HepG2 (cell line): Measurements from ENCODE around the gene PRM2. TPM values are rescaled to one million over a fixed set of nuclear protein-coding genes. Genes with fewer than 3 reads are reported as not detected.

ENCODE experiments used
- HMG20B ChIP-seq: conservative IDR thresholded peaks from 2 replicates; pipeline ENCODE4 v1.6.1; 2016; ENCODE audit warnings: missing genetic modification reagents, missing compliant biosample characterization
- HMGXB4 ChIP-seq, 2 experiments: sonication (generic) in 1 of 2; formaldehyde crosslinking in 1 of 2; IDR thresholded peaks; 2 replicates each; pipeline versions ENCODE4 v1.4.0 to v1.6.1; 2018 to 2020; ENCODE audit warnings: missing genetic modification reagents in 2 of 2, borderline replicate concordance in 1 of 2, low read depth in 1 of 2, mild to moderate bottlenecking in 1 of 2, missing biosample characterization in 1 of 2
- MTA1 ChIP-seq: sonication (generic); formaldehyde crosslinking; IDR thresholded peaks from 2 replicates; pipeline ENCODE4 v1.4.0; 2020; ENCODE audit warnings: missing genetic modification reagents, mild to moderate bottlenecking, borderline replicate concordance
- MXI1 ChIP-seq: IDR thresholded peaks from 3 replicates; pipeline ENCODE4 v1.6.1; 2012; ENCODE audit warnings: low read depth, low read length, inconsistent platforms, borderline replicate concordance
- NCOA1 ChIP-seq: sonication (generic); formaldehyde crosslinking; IDR thresholded peaks from 2 replicates; pipeline ENCODE4 v1.9.0; 2021; ENCODE audit warnings: missing genetic modification reagents
- RBAK ChIP-seq: sonication (generic); formaldehyde crosslinking; IDR thresholded peaks from 2 replicates; pipeline ENCODE4 v1.5.1; 2020; ENCODE audit warnings: mild to moderate bottlenecking, missing genetic modification reagents
- SOX13 ChIP-seq, 3 experiments: fragments of 450-650 bp in 1 of 3; sonication (generic) in 1 of 3; formaldehyde crosslinking in 1 of 3; IDR thresholded peaks in 2 of 3; conservative IDR thresholded peaks in 1 of 3; 2 replicates each; pipeline versions ENCODE4 v1.5.0 to v1.6.1; 2016 to 2020; ENCODE audit warnings: antibody characterized with exemption in 1 of 3, mild to moderate bottlenecking in 1 of 3, missing compliant biosample characterization in 1 of 3, missing genetic modification reagents in 1 of 3, moderate library complexity in 1 of 3
- TBP ChIP-seq: sonication (generic); formaldehyde crosslinking; IDR thresholded peaks from 2 replicates; pipeline ENCODE4 v1.5.0; 2020; ENCODE audit warnings: missing genetic modification reagents
- ZBTB1 ChIP-seq: sonication (generic); formaldehyde crosslinking; IDR thresholded peaks from 2 replicates; pipeline ENCODE4 v1.4.0; 2020; ENCODE audit warnings: missing genetic modification reagents, borderline replicate concordance
- ZFP62 ChIP-seq: sonication (generic); formaldehyde crosslinking; IDR thresholded peaks from 2 replicates; pipeline ENCODE4 v1.4.0; 2020; ENCODE audit warnings: missing genetic modification reagents
- ZNF143 ChIP-seq: sonication (generic); formaldehyde crosslinking; IDR thresholded peaks from 2 replicates; pipeline ENCODE4 v1.4.0; 2020; ENCODE audit warnings: missing genetic modification reagents
- ZNF331 ChIP-seq: sonication (generic); formaldehyde crosslinking; IDR thresholded peaks from 2 replicates; pipeline ENCODE4 v1.4.0; 2020; ENCODE audit warnings: missing genetic modification reagents
- ZNF577 ChIP-seq: sonication (generic); formaldehyde crosslinking; IDR thresholded peaks from 2 replicates; pipeline ENCODE4 v1.4.0; 2020; ENCODE audit warnings: mild to moderate bottlenecking, low read depth, missing genetic modification reagents, borderline replicate concordance
- ZNF629 ChIP-seq: sonication (generic); formaldehyde crosslinking; conservative IDR thresholded peaks from 2 replicates; pipeline ENCODE4 v1.5.0; 2020; ENCODE audit warnings: missing genetic modification reagents
- ZNF800 ChIP-seq: sonication (generic); formaldehyde crosslinking; IDR thresholded peaks from 2 replicates; pipeline ENCODE4 v1.4.0; 2020; ENCODE audit warnings: missing genetic modification reagents
- ZSCAN25 ChIP-seq: sonication (generic); formaldehyde crosslinking; IDR thresholded peaks from 2 replicates; pipeline ENCODE4 v1.8.0; 2022; ENCODE audit warnings: mild to moderate bottlenecking, missing genetic modification reagents
- ZSCAN30 ChIP-seq: sonication (generic); formaldehyde crosslinking; IDR thresholded peaks from 2 replicates; pipeline ENCODE4 v1.5.0; 2020; ENCODE audit warnings: mild to moderate bottlenecking, missing genetic modification reagents
- ZXDC ChIP-seq: sonication (generic); formaldehyde crosslinking; IDR thresholded peaks from 2 replicates; pipeline ENCODE4 v1.5.0; 2020; ENCODE audit warnings: mild to moderate bottlenecking, missing genetic modification reagents
- polyA plus RNA-seq, 8 experiments: library from polyadenylated mRNA; depleted of rRNA in 3 of 8; stranded (reverse) in 7 of 8; unstranded in 1 of 8; fragments of >200 nt; fragmentation: Illumina TruSeq in 4 of 8; extraction: Trizol in 4 of 8; gene quantifications; 2 replicates each; pipeline versions ENCODE4 v1.2.1 to v1.2.3, GENCODE V29; 2011 to 2016; ENCODE audit warnings: low read depth in 4 of 8, missing spikeins in 1 of 8, mixed read lengths in 1 of 8; ENCODE audit not compliant: insufficient read depth in 1 of 8
- total RNA-seq, 5 experiments: library from RNA; depleted of rRNA; stranded (reverse); fragments of >200 nt; fragmentation: Illumina TruSeq; extraction: Trizol; gene quantifications; 2 replicates each; pipeline ENCODE4 v1.2.3, GENCODE V29; 2016; ENCODE audit warnings: low read depth in 1 of 5
- TF ChIP-seq, protein P1 (sequence below): sonication (generic); formaldehyde crosslinking; IDR thresholded peaks from 2 replicates; pipeline ENCODE4 v1.4.0; 2020; ENCODE audit warnings: missing genetic modification reagents, mild to moderate bottlenecking, borderline replicate concordance
- TF ChIP-seq, protein P2 (sequence below): IDR thresholded peaks from 2 replicates; pipeline ENCODE4 v1.6.1; 2012; ENCODE audit warnings: inconsistent platforms

The PRM2 gene
- total and polyA plus RNA-seq, 2 of the 13 experiments (the other 11 are each of a cell fraction or from before 2014, with no cell fraction given), result 0.54 TPM; not detected in 1

DNA sequence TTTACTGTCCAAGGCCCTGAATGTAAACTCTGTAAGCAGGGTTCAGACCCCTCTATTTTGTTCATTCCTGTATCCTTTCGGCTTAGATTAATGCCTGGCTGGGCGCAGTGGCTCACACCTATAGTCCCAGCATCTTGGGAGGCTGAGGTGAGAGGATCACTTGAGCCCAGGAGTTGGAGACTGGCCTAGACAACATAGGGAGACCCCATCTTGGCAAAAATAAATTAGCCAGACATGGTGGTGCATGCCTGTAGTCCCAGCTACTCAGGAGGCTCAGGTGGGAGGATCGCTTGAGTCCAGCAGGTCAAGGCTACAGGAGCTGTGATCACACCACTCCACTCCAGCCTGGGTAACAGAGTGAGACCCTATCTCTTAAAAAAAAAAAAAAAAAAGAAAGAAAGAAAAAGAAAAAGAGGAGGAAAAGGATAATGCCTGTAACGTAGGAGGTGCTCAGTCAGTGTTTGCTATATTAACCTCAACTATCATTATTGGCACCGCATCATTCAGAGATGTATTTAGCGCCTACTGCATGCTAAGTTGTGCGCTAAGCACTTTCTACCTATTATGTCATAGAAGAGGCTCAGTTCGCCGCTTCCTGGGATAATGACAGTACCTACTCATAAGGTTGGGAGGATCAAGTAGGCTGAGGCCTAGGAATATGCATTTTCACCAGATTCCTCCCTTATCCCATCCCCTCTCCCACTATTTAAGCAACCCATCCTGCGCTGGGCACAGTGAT lies 25.3 kb downstream of the PRM2 start (continued):
- TF ChIP-seq, protein P1, sequence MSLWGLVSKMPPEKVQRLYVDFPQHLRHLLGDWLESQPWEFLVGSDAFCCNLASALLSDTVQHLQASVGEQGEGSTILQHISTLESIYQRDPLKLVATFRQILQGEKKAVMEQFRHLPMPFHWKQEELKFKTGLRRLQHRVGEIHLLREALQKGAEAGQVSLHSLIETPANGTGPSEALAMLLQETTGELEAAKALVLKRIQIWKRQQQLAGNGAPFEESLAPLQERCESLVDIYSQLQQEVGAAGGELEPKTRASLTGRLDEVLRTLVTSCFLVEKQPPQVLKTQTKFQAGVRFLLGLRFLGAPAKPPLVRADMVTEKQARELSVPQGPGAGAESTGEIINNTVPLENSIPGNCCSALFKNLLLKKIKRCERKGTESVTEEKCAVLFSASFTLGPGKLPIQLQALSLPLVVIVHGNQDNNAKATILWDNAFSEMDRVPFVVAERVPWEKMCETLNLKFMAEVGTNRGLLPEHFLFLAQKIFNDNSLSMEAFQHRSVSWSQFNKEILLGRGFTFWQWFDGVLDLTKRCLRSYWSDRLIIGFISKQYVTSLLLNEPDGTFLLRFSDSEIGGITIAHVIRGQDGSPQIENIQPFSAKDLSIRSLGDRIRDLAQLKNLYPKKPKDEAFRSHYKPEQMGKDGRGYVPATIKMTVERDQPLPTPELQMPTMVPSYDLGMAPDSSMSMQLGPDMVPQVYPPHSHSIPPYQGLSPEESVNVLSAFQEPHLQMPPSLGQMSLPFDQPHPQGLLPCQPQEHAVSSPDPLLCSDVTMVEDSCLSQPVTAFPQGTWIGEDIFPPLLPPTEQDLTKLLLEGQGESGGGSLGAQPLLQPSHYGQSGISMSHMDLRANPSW (CRISPR knock-in tag), result no peak
- no peak for TF ChIP-seq ZNF577 (CRISPR knock-in tag)
- TF ChIP-seq HMGXB4 (CRISPR knock-in tag; IDR thresholded peaks at IDR 0.05; ENCODE audit: borderline replicate concordance in 1 of 2, low read depth in 1 of 2), result no peak
- TF ChIP-seq HMG20B (CRISPR knock-in tag), result no peak
- TF ChIP-seq, protein P2, sequence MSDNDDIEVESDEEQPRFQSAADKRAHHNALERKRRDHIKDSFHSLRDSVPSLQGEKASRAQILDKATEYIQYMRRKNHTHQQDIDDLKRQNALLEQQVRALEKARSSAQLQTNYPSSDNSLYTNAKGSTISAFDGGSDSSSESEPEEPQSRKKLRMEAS, result no peak
- no peak for TF ChIP-seq ZFP62 (CRISPR knock-in tag)
- no peak for TF ChIP-seq ZSCAN30 (CRISPR knock-in tag)
- TF ChIP-seq TBP (CRISPR knock-in tag), result no peak
- TF ChIP-seq SOX13 (IDR thresholded peaks at IDR 0.05), result no peak
- no peak for TF ChIP-seq SOX13 (CRISPR knock-in tag; conservative IDR thresholded peaks at IDR 0.05 in 1 of 2, IDR thresholded peaks at IDR 0.05 in 1 of 2)
- TF ChIP-seq ZNF800 (CRISPR knock-in tag), result no peak
- TF ChIP-seq ZSCAN25, result no peak
- no peak for TF ChIP-seq ZBTB1 (CRISPR knock-in tag)
- no peak for TF ChIP-seq RBAK (CRISPR knock-in tag)
- no peak for TF ChIP-seq NCOA1 (CRISPR knock-in tag)
- TF ChIP-seq ZNF331 (CRISPR knock-in tag), result no peak
- no peak for TF ChIP-seq ZNF143 (CRISPR knock-in tag)
- no peak for TF ChIP-seq MXI1
- TF ChIP-seq ZNF629 (CRISPR knock-in tag), result no peak
- no peak for TF ChIP-seq ZXDC (CRISPR knock-in tag)
- TF ChIP-seq MTA1 (CRISPR knock-in tag), result no peak
